Activated CD8-positive, alpha-beta memory T cell treated with anti-CD3 and anti-CD28 coated beads, Interleukin-2, amount 50 U/mL, for 1 hour (primary cell): ENCODE measurements around the gene SNRPB.

Experiments
- DNase-seq: peaks from one replicate; pipeline ENCODE4 v3.0.0-alpha.2; 2020; ENCODE audit errors: extremely low read depth

The SNRPB gene

DNA sequence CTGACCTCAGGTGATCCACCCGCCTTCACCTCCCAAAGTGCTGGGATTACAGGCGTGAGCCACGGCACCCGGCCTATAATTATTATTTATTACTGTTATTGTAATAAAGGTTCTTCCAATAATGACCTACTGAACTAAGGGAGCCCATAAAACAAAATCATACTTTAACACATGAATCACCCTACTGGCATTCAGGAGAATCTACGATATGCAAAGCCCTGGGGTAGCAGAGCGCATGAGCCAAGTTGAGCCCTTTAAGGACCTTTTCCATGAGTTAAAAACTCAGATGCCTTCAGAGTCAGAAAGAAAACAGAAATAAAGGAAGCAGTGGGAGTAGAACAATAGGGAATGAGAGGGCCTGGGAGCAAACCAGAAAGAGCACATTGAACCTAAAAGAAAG lies 41.5 kb downstream of the SNRPB start:
- no peak for DNase-seq

DNA sequence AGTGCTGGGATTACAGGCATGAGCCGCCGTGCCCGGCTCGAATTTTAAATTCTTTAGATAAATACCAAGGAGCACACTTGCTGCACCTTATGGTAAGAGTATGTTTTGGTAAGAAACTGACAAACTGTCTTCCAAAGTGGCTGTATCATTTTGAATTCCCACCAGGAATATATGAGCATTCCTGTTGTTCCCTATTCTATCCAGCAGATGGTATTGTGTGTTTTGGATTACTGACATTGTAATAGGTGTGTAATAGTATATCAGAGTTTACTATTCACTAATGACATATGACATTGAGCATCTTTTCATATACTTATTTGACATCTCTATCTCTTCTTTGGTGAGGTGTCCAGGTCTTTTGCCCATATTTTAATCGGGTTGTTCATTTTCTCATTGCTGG lies 49.3 kb downstream of the SNRPB start:
- no peak for DNase-seq

DNA sequence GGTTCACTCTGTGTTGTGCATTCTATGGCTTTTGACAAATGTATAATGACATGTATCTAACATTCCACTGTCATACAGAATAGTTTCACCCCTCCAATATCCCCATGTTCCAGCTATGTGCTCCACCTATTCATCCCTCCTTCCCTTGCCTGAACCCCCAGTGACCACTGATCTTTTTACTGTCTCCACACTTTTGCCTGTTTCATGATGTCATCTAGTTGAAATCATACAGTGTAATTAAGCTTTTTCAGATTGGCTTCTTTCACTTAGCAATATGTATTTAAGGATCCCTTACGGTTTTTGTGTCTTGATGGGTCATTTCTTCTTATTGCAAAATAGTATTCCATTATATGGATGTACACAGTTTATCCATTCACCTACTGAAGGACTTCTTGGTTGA lies 50.1 kb downstream of the SNRPB start:
- DNase-seq, result no peak

DNA sequence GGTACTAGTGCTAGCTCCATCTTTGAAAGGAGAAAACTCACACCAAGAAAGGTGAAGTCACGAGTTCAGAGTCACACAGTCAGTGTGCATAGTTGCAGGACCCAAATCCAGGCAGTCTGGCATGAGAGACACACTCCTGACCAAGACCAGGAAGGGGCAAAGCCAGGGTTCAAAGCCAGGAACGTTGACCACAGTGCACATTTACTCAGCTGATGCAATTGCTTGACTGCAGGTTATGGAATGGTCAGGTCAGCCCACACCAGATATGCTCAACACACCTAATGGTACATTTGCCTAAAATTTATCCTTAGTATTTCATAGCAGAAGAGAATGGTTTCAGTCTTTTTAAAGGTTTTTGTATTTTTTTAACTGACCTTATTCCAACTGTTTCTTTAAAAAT lies 52.2 kb downstream of the SNRPB start:
- no peak for DNase-seq

DNA sequence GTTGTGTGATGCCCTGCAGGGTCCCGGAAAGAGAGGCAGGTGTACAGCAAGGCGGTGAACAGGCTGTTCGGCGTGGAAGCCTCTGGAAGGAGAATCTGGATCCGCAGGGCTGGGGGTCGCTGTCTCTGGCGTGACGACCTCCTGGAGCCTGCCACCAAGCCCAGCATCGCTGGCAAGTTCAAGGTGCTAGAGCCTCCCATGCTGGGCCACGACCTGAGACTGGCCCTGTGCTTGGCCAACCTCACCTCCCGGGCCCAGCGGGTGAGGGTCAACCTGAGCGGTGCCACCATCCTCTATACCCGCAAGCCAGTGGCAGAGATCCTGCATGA lies 53.4 kb downstream of the SNRPB start:
- DNase-seq, result no peak

DNA sequence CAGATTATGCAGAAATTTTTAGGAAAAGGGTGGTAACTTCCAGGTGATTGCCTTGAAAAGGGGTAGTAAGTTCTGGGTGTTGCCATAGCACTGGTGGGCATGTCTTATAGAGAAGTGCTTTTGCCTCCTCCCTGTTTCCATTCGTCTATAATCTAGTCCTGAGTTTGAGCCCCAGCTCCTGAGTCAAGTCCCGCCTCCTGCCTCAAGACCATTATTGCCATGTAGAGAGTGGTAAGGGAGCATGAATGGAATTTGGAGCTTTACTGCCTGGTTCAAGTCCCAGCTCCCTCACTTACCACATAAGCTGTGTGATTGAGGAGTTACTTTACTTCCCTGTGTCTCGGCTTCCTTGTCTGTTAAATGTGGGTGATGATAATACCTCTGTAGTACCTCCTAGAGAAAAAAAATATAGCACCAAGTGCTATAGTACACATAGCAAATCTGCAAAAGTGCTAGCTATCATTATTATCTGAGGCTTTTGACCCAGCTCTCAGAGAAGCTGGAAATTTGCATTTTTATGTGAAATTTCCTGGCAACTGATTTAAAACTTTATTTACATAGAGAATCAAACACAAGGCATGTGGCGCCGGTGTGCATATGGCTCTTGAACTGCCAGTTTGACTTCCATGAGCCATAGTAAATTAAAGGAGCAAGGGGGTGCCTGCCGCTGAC lies 53.9 kb downstream of the SNRPB start:
- DNase-seq, result no peak
